ENCODE data around the gene PALS1. TPM values are rescaled to one million over a fixed set of nuclear protein-coding genes. Genes with fewer than 3 reads are reported as not detected.
"Not testable (repeated sequence)": the region's sequence is repeated elsewhere in the genome, so short reads cannot be mapped to it uniquely, and the experiment has no call there.

Gene PALS1
- total RNA-seq, 1 donor from 2014 or later = 39.2 TPM

DNA sequence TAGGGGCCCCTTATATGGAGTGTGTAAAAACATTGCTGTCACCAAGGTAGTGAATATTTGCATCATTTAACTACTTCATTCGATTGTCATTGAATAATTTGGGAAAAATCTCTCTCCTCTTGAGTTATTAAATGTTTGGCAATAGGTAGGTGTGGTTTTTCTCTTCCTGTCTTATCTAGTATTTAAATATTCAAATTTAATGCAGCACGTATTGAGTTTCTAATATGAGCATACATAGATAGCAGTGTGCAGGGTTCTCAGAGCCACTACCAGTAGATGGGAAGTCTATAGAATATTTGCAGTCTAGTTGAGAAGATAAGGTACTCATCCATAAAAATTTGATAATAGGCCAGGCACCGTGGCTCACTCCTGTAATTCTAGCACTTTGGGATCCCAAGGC lies 16.7 kb downstream of the PALS1 start:
- no peak for DNase-seq (ENCODE audit: low spot score)

DNA sequence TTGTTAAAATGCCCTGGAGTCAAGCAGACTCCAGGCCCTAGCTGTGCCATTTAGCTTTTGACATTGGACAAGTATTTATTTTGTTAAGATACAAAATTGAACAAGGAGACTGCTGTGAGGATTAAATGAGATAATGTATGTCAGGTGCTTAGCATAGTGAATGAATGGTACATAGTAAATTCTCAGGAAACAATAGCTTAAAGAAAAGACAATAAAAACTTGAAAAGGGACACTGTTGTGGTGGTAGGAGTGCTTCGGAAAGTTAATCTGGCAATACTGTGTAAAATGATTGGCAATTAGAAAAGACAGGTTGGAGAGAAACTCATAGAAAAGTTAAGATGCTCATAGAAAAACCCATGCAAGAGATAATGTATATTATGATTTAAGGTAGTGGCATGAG lies 19.7 kb downstream of the PALS1 start:
- no peak for DNase-seq (ENCODE audit: low spot score)

DNA sequence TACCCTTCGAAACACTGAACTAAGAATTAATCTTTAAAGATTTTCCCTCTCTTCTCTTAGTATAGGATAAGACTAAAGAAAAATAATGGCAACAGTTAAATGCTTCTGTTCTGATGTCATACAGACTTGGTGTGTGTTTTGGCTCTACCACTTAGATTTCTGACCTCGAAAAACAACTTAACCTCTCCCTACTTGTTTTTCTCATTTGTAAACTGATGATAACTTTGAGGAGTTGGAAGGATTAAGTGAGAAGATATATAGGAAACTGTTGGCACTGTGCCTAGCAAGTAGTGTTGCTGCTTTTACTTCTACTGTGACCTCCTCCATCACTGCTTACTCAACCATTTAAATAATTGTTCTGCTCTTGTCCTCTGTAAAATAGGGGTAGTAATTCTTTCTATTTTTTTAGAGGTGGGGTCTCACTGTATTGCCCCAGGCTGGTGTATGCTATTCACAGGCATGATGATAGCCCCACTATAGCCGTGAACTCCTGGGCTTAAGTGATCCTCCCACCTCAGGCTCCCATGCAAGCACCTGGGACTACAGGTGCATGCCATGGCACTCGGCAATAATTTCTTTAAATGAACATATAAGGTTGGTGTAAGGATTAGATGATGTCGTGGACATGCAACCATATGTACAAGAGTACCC lies 22.4 kb downstream of the PALS1 start:
- DNase-seq (ENCODE audit: low spot score) = peak; percentile 74

DNA sequence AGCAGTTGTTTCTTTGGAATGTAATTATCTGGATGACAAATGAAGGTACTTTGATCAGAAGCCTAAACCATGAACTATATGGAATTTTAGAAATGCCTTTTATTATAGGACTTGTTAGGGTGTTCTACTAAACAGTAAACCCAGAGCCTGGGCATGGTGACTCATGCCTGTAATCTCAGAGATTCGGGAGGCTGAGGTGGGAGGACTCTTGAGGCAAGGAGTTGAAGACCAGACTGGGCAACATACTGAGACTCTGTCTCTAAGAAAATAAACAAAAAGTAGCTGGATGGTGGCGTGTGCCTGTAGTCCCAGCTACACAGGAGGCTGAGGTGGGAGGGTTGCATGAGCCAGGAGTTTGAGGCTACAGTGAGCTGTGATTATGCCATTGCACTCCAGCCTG lies 23.9 kb downstream of the PALS1 start:
- DNase-seq (ENCODE audit: low spot score) = peak; percentile 23

DNA sequence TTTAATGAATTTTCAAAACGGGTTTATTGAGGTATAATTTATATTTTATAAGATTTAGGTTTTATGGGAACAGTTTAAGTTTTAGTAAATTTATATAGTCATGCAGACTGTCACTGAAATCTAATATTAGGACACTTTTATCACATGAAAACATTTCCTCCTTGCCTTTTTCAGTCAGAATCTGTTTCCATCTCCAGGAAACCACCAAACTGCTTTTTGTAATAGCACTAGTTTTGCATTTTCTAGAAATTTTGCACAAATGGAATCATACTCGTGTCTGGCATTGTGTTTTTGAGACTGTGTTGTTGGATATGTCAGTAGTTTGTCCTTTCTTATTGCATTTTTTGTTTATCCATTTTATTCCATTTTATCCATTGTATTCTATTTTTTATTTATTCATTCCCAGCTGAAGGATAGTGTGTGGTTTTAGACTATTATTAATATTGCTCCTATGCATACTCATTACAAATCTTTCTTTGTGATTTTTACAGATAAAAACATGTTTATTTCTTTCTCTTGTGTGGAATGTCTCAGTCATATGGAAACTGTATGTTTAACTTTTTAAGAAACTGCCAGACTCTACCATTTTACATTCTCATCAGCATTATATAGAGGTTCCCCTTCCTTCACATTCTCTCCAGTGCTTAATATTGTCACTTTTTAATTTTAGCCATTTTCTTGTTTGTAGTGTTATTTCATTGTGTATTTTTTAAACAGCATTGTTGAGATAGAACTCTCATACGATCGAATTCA lies 26.5 kb downstream of the PALS1 start:
- DNase-seq (ENCODE audit: low spot score) = no peak

DNA sequence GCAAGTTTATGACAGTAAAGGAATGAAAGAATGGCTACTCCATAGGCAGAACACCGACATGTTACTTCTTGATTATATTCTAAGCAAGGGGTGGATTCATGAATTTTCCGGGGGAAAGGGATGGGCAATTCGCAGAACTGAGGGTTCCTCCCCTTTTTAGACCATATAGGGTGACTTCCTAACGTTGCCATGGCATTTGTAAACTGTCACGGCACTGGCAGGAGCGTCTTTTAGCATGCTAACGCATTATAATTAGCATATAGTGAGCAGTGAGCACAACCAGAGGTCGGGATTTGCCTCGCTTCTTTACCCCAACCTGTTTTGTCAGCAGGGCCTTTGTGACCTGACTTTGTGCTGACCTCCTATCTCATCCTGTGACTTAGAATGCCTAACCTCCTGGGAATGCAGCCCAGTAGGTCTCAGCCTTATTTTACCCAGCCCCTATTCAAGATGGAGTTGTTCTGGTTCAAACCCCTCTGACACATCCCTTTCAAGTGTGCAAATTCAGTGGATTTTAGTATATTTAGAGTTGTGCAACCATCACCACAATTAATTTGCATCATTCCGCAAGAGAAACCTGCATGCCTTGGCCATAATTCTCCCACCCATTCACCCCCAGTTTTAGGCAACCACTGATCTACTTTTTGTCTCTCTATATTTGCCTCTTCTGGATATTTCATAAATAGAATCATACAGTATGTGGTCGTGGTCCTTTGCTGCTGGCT lies 27.4 kb downstream of the PALS1 start:
- DNase-seq (ENCODE audit: low spot score) = peak; percentile 57

DNA sequence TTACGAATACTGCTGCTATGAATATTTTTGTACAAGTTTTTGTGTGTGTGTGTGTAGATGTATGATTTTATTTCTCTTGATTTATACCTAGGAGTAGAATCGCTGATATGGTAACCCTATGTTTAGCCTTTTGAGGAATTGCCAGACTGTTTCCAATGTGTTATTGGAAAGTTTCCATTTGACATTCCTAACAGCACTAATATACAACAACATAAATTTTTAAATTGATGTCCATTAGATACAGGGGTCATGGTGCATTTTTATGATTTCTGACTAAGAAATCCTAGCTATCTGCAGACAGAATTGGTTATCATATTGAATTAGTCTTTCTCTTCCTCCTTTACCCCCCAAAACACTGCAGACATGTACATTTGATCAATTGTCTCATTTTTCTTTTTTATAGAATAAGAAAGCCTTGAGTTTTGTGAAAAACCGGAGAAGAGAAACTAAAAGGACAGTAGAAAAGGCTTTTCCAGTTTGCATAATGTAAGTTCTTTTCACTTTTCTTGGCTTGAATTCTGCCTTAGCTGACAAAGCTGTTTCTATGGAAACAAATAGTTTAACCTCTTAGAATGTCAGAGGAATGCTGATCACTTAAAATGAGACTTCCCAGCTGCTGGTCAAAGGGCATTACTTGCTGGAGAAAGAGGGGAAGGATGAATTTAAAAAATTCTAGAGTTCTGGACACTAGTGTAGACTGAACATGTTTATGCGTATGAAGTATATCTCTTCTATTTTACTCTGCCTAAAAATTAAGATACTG lies 28.2 kb downstream of the PALS1 start:
- peak; percentile 92 for DNase-seq (ENCODE audit: low spot score)

DNA sequence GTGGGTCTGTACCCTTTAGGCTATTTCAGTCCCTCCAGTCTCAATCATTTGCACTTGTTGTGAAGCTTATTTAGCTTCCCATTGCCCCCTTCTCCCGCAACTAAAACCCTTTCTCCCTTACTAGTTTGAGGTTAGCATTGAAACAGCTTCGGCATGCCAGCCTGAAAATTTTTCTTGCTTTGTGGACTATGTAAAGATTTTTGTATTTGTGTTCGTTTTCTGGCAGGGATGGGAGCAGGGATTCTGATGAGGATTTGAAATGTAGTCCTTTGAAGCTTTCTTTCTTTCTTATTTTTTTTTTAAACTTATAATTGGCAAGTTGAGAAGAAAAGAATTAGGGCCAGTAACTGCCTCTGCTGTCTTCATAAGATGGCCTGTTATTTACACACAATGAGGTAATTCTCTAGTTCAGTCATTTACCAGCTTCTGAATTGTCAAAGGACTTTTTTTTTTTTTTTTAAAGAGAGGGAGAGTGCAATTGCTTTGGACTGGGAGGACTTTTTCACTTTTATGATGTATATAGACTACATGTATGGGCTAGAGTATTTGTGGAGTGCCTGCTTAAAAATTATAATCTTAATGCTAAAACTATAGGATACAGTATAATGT lies 29.0 kb downstream of the PALS1 start:
- peak; percentile 51 for DNase-seq (ENCODE audit: low spot score)

DNA sequence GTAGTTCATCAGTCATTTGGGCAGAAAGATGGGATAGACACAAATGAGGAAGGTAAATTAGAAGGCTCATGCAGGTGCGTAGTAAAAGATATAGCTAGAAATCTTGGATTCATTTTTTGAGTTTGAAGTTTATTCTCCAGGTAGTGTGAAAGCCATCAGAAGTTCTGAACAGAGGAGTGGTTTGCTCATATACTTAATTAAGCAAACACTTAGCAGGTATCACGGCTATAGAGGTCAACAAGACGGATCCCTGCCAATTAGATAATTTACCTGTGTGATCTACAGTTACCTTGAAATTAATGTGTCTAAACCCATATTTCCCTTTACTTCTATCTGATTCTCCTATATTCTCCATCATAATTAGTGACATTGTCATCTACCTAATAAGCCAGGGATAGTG lies 29.7 kb downstream of the PALS1 start:
- no peak for DNase-seq (ENCODE audit: low spot score)

DNA sequence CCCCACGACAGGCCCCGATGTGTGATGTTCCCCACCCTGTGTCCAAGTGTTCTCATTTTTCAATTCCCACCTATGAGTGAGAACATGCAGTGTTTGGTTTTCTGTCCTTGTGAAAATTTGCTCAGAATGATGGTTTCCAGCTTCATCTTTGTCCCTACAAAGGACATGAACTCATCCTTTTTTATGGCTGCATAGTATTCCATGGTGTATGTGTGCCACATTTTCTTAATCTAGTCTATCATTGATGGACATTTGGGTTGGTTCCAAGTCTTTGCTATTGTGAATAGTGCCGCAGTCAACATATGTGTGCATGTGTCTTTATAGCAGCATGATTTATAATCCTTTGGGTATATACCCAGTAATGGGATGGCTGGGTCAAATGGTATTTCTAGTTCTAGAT lies 32.0 kb downstream of the PALS1 start:
- DNase-seq (ENCODE audit: low spot score) = not testable (repeated sequence)

DNA sequence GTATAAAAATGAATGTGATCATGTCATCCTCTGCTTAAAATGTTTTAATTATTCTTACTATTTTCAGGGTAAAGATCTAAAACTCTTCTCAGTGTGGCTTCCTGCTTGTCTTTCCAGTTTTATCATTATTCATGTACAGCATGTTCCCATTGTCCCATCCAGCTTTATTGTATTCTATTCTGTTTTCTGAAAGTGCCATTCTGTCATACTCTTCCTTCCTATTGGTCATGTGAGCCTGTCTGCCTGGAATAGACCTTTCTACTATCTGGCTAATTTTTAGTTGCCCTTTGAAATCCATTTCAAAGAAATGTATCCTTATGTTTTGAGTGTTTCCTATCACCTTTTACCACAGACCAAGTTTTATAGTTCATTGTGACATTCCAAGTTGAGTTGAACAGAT lies 34.9 kb downstream of the PALS1 start:
- no peak for DNase-seq (ENCODE audit: low spot score)

DNA sequence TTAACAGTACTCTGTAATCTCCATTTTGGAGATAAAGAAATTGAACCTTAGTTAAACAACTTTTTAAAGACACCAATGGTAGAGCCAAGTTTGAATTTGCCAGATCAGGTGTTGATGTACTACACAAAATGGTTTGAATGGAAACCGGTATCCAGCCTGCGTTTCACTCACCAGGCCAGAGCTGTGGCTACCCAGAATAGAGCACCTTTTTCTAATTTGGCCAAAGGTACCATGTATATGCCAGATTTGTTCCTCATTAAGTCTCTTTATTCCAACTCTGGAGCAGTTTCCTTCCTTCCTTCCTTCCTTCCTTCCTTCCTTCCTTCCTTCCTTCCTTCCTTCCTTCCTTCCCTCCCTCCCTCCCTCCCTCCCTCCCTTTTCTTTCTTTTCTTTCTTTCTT lies 39.3 kb downstream of the PALS1 start:
- no peak for DNase-seq (ENCODE audit: low spot score)

DNA sequence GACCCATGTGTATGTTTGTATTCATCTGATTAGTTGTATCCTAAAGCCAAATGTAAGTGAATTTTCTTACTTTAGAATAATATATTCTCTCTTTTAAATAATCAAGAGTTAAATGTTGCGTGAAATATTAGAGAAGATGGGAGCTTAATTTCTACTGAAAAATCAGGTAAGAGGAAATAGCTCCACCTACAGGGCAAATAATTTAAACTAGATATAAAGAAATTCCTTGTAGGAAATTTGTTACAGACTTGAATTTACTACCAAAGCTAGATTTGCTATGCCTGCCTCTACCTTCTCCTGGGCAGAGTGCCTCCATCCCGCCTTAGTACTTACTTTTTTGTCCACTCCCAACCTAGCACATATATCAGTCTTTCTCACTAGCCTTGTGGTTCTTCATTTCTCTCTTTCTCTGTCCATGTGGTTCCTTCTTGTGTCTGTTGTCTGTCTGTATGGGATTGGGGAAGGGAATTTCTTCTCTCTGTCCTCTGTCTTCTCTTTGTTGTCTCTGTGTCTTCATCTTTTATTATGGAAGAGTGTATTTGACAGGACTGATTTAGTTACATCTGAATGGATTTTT lies 44.7 kb downstream of the PALS1 start:
- peak; percentile 53 for DNase-seq (ENCODE audit: low spot score)

Other genes starting within 250 kb of the PALS1 start
- gene GARIN2, start 52.0 kb upstream of the PALS1 start, total RNA-seq (ENCODE audit: insufficient read depth, low replicate concordance) = not detected
- 94.9 TPM for gene ATP6V1D, start 118.4 kb downstream of the PALS1 start, total RNA-seq (ENCODE audit: insufficient read depth, low replicate concordance)
- 82.8 TPM for gene EIF2S1, start 118.9 kb downstream of the PALS1 start, total RNA-seq (ENCODE audit: insufficient read depth, low replicate concordance)
- gene PLEK2, start 170.7 kb downstream of the PALS1 start, total RNA-seq (ENCODE audit: insufficient read depth, low replicate concordance) = 3.9 TPM
- gene TMEM229B, start 247.3 kb downstream of the PALS1 start, total RNA-seq (ENCODE audit: insufficient read depth, low replicate concordance) = 1.9 TPM

All from umbilical cord (tissue), 2 donors.